Measurements from ENCODE around the gene ARL16. TPM values are rescaled to one million over a fixed set of nuclear protein-coding genes. Genes with fewer than 3 reads are reported as not detected.

Gene ARL16
- total RNA-seq, 1 experiment from 2014 or later, result 49.8 TPM

DNA sequence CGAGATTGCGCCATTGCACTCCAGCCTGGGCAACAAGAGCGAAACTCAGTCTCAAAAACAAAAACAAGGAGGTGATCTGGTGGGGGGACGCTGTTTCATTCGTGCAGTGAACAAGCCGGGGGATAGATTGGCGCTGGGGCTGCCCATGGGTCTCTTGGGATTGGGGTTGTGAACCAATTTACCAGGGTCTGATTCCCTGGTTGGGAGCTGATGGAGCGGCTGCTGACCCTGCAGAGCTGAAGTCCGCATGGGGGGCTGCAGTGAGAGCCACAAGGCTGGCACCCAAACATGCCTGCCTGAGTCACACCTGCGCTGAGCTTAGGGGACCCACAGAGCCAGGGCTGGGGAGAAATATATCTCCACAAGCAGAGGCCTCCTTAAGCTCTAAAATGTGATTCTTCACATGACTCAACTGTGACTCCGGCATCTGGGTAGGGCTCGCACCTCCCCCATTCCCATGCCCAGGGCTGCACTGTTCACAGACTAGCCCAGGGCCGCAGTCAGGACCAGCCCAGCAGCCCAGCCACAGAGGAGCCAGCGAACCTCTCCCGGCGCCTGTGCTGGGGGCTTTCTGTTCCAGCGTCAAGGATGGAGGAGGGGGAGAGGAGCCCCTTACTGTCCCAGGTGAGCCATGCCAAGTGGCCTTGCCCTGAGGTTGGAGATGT is 41.6 kb downstream of the ARL16 start:
- Histone ChIP-seq H3K27me3 (replicated peaks; ENCODE audit: control insufficient read depth, insufficient read depth, low read length) (no peaks in the 10 kb centered on the region), H3K4me1 (0 out of 2 replicates have a peak, but pooled peaks cover 5% of the 10 kb centered on the region), H3K9me3 (no peaks in the 10 kb centered on the region), H3K36me3 (ENCODE audit: control insufficient read depth, insufficient read depth, low read length) (no peaks in the 10 kb centered on the region), H3K4me3 (ENCODE audit: low read depth, low read length) (no peak overlapping the region)
- no peak for DNase-seq
- H3K27ac Mint-ChIP-seq (ENCODE audit: unreplicated experiment), result no peak overlapping the region
- no TSS peak for BruUV-seq (replicated peaks)
- CTCF ChIA-PET, result no interaction called here
- no peaks in the 10 kb centered on the region for H3K9me3 Mint-ChIP-seq (ENCODE audit: unreplicated experiment)
- H3K27me3 Mint-ChIP-seq (ENCODE audit: insufficient read depth, unreplicated experiment), result no peaks in the 10 kb centered on the region
- H3K4me1 Mint-ChIP-seq (ENCODE audit: low read depth, unreplicated experiment), result no peaks in the 10 kb centered on the region
- H3K36me3 Mint-ChIP-seq (ENCODE audit: insufficient read depth, unreplicated experiment), result peaks cover 3% of the 10 kb centered on the region
- no peak overlapping the region for H3K4me3 Mint-ChIP-seq (ENCODE audit: unreplicated experiment)
- TF ChIP-seq, protein P1, sequence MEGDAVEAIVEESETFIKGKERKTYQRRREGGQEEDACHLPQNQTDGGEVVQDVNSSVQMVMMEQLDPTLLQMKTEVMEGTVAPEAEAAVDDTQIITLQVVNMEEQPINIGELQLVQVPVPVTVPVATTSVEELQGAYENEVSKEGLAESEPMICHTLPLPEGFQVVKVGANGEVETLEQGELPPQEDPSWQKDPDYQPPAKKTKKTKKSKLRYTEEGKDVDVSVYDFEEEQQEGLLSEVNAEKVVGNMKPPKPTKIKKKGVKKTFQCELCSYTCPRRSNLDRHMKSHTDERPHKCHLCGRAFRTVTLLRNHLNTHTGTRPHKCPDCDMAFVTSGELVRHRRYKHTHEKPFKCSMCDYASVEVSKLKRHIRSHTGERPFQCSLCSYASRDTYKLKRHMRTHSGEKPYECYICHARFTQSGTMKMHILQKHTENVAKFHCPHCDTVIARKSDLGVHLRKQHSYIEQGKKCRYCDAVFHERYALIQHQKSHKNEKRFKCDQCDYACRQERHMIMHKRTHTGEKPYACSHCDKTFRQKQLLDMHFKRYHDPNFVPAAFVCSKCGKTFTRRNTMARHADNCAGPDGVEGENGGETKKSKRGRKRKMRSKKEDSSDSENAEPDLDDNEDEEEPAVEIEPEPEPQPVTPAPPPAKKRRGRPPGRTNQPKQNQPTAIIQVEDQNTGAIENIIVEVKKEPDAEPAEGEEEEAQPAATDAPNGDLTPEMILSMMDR (IDR thresholded peaks at IDR 0.05; ENCODE audit: insufficient read depth in 1 of 2, low read depth in 1 of 2, low read length in 1 of 2, severe bottlenecking in 1 of 2, unreplicated experiment in 1 of 2), result no peak
- POLR2A ChIA-PET, result no interaction called here
- intact Hi-C loops (cut with micrococcal nuclease; ENCODE audit: unreplicated experiment), result no loop called here

DNA sequence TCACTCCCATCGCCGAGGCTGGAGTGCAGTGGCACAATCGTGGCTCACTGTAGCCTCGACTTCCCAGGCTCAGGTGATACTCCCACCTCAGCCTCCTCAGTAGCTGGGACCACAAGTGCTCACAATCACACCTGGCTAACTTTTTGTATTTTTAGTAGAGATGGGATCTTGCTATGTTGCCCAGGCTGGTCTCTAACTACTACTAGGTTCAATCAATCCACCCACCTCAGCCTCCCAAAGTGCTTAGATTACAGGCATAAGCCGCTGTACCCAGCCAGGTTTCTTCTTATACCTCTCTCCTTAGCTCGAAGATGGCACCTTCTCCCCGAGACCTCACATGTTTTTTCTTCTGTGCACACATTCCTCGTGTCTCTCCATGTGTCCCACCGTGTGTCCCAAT is 43.6 kb downstream of the ARL16 start:
- H3K27me3 Mint-ChIP-seq (ENCODE audit: insufficient read depth, unreplicated experiment), result no peaks in the 10 kb centered on the region
- H3K9me3 ChIP-seq, result no peaks in the 10 kb centered on the region
- H3K4me1 ChIP-seq, result peaks cover 9% of the 10 kb centered on the region; the same call in 1 of the 2 replicates
- H3K4me3 Mint-ChIP-seq (ENCODE audit: unreplicated experiment), result no peak overlapping the region
- peaks cover 20% of the 10 kb centered on the region for H3K36me3 Mint-ChIP-seq (ENCODE audit: insufficient read depth, unreplicated experiment)
- no peak for DNase-seq
- BruUV-seq (replicated peaks), result no TSS peak
- no peak overlapping the region for H3K4me3 ChIP-seq (ENCODE audit: low read depth, low read length)
- no peaks in the 10 kb centered on the region for H3K4me1 Mint-ChIP-seq (ENCODE audit: low read depth, unreplicated experiment)
- no peaks in the 10 kb centered on the region for H3K36me3 ChIP-seq (ENCODE audit: control insufficient read depth, insufficient read depth, low read length)
- intact Hi-C loops (cut with micrococcal nuclease; ENCODE audit: unreplicated experiment), result no loop called here
- no peaks in the 10 kb centered on the region for H3K9me3 Mint-ChIP-seq (ENCODE audit: unreplicated experiment)
- H3K27ac Mint-ChIP-seq (ENCODE audit: unreplicated experiment), result no peak overlapping the region
- ChIA-PET POLR2A (no interaction called here), CTCF (no interaction called here)
- TF ChIP-seq, protein P1 (IDR thresholded peaks at IDR 0.05; ENCODE audit: insufficient read depth in 1 of 2, low read depth in 1 of 2, low read length in 1 of 2, severe bottlenecking in 1 of 2, unreplicated experiment in 1 of 2), result no peak
- no peaks in the 10 kb centered on the region for H3K27me3 ChIP-seq (replicated peaks; ENCODE audit: control insufficient read depth, insufficient read depth, low read length)

DNA sequence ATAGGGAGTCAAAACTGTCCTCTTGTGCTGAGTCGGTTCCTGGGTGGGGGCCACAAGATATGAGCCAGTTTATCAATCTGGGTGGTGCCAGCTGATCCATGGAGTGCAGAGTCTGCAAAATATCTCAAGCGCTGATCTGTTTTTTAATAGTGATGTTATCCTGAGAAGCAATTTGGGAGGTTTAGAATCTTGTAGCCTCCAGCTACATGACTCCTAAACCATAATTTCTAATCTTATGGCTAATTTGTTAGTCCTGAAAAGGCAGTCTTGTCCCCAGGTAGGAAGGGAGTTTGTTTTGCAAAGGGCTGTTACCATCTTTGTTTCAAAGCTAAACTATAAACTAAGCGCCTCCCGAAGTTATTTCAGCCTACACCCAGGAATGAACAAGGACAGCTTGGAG is 44.9 kb downstream of the ARL16 start:
- H3K27ac Mint-ChIP-seq (ENCODE audit: unreplicated experiment), result no peak overlapping the region
- no TSS peak for BruUV-seq (replicated peaks)
- no peaks in the 10 kb centered on the region for H3K4me1 Mint-ChIP-seq (ENCODE audit: low read depth, unreplicated experiment)
- no peaks in the 10 kb centered on the region for H3K9me3 Mint-ChIP-seq (ENCODE audit: unreplicated experiment)
- TF ChIP-seq, protein P1 (IDR thresholded peaks at IDR 0.05; ENCODE audit: insufficient read depth in 1 of 2, low read depth in 1 of 2, low read length in 1 of 2, severe bottlenecking in 1 of 2, unreplicated experiment in 1 of 2), result no peak
- DNase-seq, result no peak
- POLR2A ChIA-PET, result interaction anchor here (0.6 kb wide), 1 partner anchor 62 kb away, joined by 3 read pairs; no protein-coding TSS in a partner anchor
- Histone ChIP-seq H3K36me3 (ENCODE audit: control insufficient read depth, insufficient read depth, low read length) (no peaks in the 10 kb centered on the region), H3K9me3 (no peaks in the 10 kb centered on the region), H3K4me3 (ENCODE audit: low read depth, low read length) (no peak overlapping the region), H3K4me1 (peaks cover 9% of the 10 kb centered on the region; the same call in 1 of the 2 replicates), H3K27me3 (replicated peaks; ENCODE audit: control insufficient read depth, insufficient read depth, low read length) (no peaks in the 10 kb centered on the region)
- H3K27me3 Mint-ChIP-seq (ENCODE audit: insufficient read depth, unreplicated experiment), result no peaks in the 10 kb centered on the region
- CTCF ChIA-PET, result no interaction called here
- H3K4me3 Mint-ChIP-seq (ENCODE audit: unreplicated experiment), result no peak overlapping the region
- peaks cover 20% of the 10 kb centered on the region for H3K36me3 Mint-ChIP-seq (ENCODE audit: insufficient read depth, unreplicated experiment)
- intact Hi-C loops (cut with micrococcal nuclease; ENCODE audit: unreplicated experiment), result no loop called here
